Sigmoid colon (tissue), 7 donors: Measurements from ENCODE around the gene KRTAP9-1. TPM values are rescaled to one million over a fixed set of nuclear protein-coding genes. Genes with fewer than 3 reads are reported as not detected.
"Not testable (repeated sequence)": the region's sequence is repeated elsewhere in the genome, so short reads cannot be mapped to it uniquely, and the experiment has no call there.

Experiments
- DNase-seq: peaks from one replicate; pipeline ENCODE4 v3.0.0-alpha.2; 2019
- H3K27ac ChIP-seq, 4 donors: fragments of 200-600 bp; sonication (generic); one replicate each; pipeline ENCODE4 v1.5.1; 2016 to 2019; ENCODE audit warnings: mild to moderate bottlenecking in 1 of 4
- H3K27me3 ChIP-seq, 3 donors: fragments of 200-600 bp; sonication (generic); one replicate each; pipeline ENCODE4 v1.5.1; 2019; ENCODE audit warnings: mild to moderate bottlenecking in 1 of 3
- H3K36me3 ChIP-seq, 4 donors: fragments of 200-600 bp; sonication (generic); one replicate each; pipeline ENCODE4 v1.5.1; 2016 to 2019
- H3K4me1 ChIP-seq, 4 donors: fragments of 200-600 bp; sonication (generic); one replicate each; pipeline ENCODE4 v1.5.1; 2017 to 2019
- H3K4me3 ChIP-seq, 4 donors: fragments of 200-600 bp; sonication (generic); one replicate each; pipeline ENCODE4 v1.5.1; 2017 to 2019; ENCODE audit warnings: mild to moderate bottlenecking in 2 of 4, moderate library complexity in 1 of 4
- H3K9me3 ChIP-seq, 4 donors: fragments of 200-600 bp in 3 of 4; sonication (generic) in 3 of 4; one replicate each; pipeline versions ENCODE4 v1.5.1 to v1.6.1; 2013 to 2019
- CTCF ChIP-seq, 4 experiments: fragments of 450-650 bp in 3 of 4; fragments of 200-600 bp in 1 of 4; IDR thresholded peaks; one replicate each; pipeline ENCODE4 v1.5.1; 2016 to 2019; ENCODE audit warnings: antibody characterized with exemption in 4 of 4, mild to moderate bottlenecking in 3 of 4, moderate library complexity in 2 of 4
- EP300 ChIP-seq, 4 donors: sonication (generic); formaldehyde crosslinking; IDR thresholded peaks; one replicate each; pipeline ENCODE4 v1.6.1; 2017; ENCODE audit warnings: antibody characterized with exemption in 4 of 4
- POLR2A ChIP-seq, 2 donors: fragments of 450-650 bp; IDR thresholded peaks; one replicate each; pipeline ENCODE4 v1.6.1; 2016; ENCODE audit warnings: antibody characterized with exemption in 2 of 2, mild to moderate bottlenecking in 2 of 2, moderate library complexity in 2 of 2
- POLR2AphosphoS5 ChIP-seq, 4 donors: sonication (generic); formaldehyde crosslinking; IDR thresholded peaks; one replicate each; pipeline ENCODE4 v1.6.1; 2017; ENCODE audit warnings: antibody characterized with exemption in 4 of 4
- WGBS, 2 donors: extraction: QIAGEN DNeasy Blood & Tissue Kit; methylation state at CpG; one replicate each; pipeline ENCODE4 v1.1.7; 2013; 5-methylcytosine and 5-hydroxymethylcytosine counted together
- intact Hi-C: fragments of 100-400 bp; cut with DNase I; formaldehyde crosslinking; loops from one replicate; pipeline ENCODE4 v1.15.1; 2023
- polyA plus RNA-seq, 3 donors: library from polyadenylated mRNA; stranded (reverse); fragments of 200-250 nt; gene quantifications; one replicate each; pipeline ENCODE4 v1.2.3, GENCODE V29; 2013
- total RNA-seq, 4 donors: library from RNA; depleted of rRNA; stranded (reverse); fragments of >200 nt; gene quantifications; one replicate each; pipeline ENCODE4 v1.1.0, GENCODE V29; 2016
- donor health status: healthy with polysubstance abuse.
- donor health status: Bipolar disorder and iron deficiency.
- donor health status: healthy.

Gene KRTAP9-1
- total and polyA plus RNA-seq, 7 donors: not detected

DNA sequence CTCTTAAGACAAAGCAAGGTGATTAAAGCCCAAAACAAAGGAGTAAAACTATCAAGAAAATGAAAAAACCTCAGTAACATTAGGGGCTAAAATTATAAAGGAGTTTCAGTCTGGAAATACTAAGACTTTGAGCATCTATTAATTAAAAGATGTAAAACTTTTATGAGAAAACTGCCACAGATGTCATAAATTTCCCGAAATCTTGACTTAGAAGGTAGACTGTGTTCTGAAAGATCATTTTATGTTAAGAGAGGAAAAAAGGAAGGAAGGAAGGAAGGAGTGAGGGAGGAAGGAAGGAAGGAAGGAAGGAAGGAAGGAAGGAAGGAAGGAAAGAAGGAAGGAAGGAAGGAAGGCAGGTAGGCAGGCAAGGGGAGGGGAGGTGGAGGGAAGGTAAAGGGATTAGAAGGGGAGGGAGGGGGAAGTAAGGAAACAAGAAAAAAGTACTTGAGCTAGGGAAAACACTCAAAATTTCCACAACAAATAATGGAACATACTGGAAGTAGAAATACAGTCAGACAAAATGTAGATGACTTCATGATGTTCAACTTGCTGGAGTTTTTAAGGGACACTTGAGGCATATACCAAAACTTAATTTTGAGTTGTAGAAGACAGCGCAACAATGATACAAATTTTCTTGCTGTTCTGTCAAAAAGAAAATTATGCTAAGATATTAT, 42.0 kb upstream of the KRTAP9-1 start:
- Histone ChIP-seq H3K36me3 (no peaks in the 10 kb centered on the region), H3K27ac (no peak overlapping the region), H3K4me3 (no peak overlapping the region), H3K4me1 (no peaks in the 10 kb centered on the region), H3K9me3 (peaks cover 0 to 8% (median 3%) of the 10 kb centered on the region in 4 donors), H3K27me3 (no peaks in the 10 kb centered on the region)
- TF ChIP-seq POLR2AphosphoS5 (IDR thresholded peaks at IDR 0.05) (no peak), EP300 (IDR thresholded peaks at IDR 0.05) (no peak), POLR2A (IDR thresholded peaks at IDR 0.05) (no peak), CTCF (IDR thresholded peaks at IDR 0.05) (no peak)
- intact Hi-C loops: no loop called here
- WGBS, 2 donors: 90 to 95% methylated on average over 2 of the region's 2 CpGs
- no peak for DNase-seq

DNA sequence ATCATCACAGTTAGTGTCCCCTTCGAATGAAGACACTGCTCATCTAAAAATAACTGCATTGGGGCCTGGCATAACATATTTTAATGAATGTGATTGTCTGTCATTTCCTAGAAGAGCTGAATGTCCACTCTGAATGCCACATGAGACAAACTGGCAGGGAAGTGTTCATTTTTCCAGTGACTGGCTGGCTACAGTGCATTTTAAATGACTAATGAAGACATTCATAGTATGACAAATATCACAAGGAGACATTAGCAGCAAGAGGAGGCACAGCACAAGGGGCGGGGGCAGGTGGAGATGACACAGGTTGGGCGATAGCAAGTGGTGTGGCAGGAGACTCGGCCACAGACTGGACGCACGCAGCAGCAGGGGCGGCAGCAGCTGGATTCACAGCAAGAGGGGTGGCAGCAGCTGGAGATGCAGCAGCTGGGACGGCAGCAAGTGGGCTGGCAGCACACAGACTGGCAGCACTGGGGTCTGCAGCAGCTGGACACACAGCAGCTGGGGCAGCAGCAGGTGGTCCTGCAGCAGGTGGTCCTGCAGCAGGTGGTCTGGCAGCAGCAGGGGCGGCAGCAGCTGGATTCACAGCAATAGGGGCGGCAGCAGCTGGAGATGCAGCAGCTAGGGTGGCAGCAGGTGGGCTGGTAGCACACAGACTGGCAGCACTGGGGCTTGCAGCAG, 40.6 kb upstream of the KRTAP9-1 start:
- H3K4me1 ChIP-seq, H3K4me3 ChIP-seq, H3K27ac ChIP-seq, DNase-seq, H3K9me3 ChIP-seq, H3K36me3 ChIP-seq, H3K27me3 ChIP-seq, intact Hi-C loops: not testable (repeated sequence)
- WGBS, 2 donors: 86 to 90% methylated on average over 10 of the region's 10 CpGs

- Histone ChIP-seq H3K36me3 (no peaks in the 10 kb centered on the region), H3K27ac (no peak within 1 kb of the TSS), H3K4me3 (no peak within 1 kb of the TSS), H3K4me1 (no peaks in the 10 kb centered on the region), H3K9me3 (no peaks in the 10 kb centered on the region), H3K27me3 (no peaks in the 10 kb centered on the region)
- no peak for DNase-seq
- intact Hi-C loops: no loop called here
- TF ChIP-seq POLR2AphosphoS5 (IDR thresholded peaks at IDR 0.05) (no peak), POLR2A (IDR thresholded peaks at IDR 0.05) (no peak), EP300 (IDR thresholded peaks at IDR 0.05) (no peak), CTCF (IDR thresholded peaks at IDR 0.05) (no peak)
- 61 to 65% methylated on average over 2 of the region's 2 CpGs for WGBS, 2 donors
Observed at GRCh38 chr17:41149652-41149985, 40.1 kb upstream of the KRTAP9-1 start, which contains the start of gene KRTAP4-5. KRTAP4-5 (minus strand) TSS chr17:41149825; CDS start chr17:41149767, 58 bp downstream.

GRCh38 chr17:41150026-41150425, 39.7 kb upstream of the KRTAP9-1 start:
- TF ChIP-seq CTCF (IDR thresholded peaks at IDR 0.05) (no peak), POLR2AphosphoS5 (IDR thresholded peaks at IDR 0.05) (no peak), POLR2A (IDR thresholded peaks at IDR 0.05) (no peak), EP300 (IDR thresholded peaks at IDR 0.05) (no peak)
- 84 to 92% methylated on average over 4 of the region's 4 CpGs for WGBS, 2 donors

DNA sequence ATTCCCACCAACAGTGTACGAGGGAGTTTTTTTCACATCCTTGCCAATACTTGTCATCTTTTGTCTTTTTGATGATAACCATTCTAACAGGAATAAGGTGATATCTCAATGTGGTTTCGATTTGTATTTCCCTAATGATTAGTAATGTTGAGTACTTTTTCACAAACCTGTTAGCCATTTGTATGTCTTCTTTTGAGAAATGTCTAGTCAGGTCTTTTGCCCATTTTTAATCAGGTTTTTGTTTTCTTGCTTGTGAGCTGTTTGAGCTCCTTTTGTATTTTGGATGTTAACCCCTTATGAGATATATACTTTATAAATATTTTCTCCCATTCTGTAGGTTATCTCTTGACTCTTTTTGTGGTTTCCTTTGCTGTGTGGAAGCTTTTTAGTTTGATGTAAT, 38.2 kb upstream of the KRTAP9-1 start:
- Histone ChIP-seq H3K4me1 (no peaks in the 10 kb centered on the region), H3K4me3 (no peak overlapping the region), H3K27ac (no peak overlapping the region), H3K9me3 (no peaks in the 10 kb centered on the region), H3K36me3 (no peaks in the 10 kb centered on the region), H3K27me3 (no peaks in the 10 kb centered on the region)
- WGBS, 2 donors: 84 to 90% methylated on average over 2 of the region's 2 CpGs
- intact Hi-C loops: no loop called here
- TF ChIP-seq EP300 (IDR thresholded peaks at IDR 0.05) (no peak), POLR2AphosphoS5 (IDR thresholded peaks at IDR 0.05) (no peak), CTCF (IDR thresholded peaks at IDR 0.05) (no peak), POLR2A (IDR thresholded peaks at IDR 0.05) (no peak)
- no peak for DNase-seq

More at GRCh38 chr17:41150026-41150425, 39.7 kb upstream of the KRTAP9-1 start:
- H3K4me1 ChIP-seq: no peaks in the 10 kb centered on the region
- H3K27ac ChIP-seq: no peak overlapping the region
- H3K27me3 ChIP-seq: no peaks in the 10 kb centered on the region
- H3K9me3 ChIP-seq: no peaks in the 10 kb centered on the region
- DNase-seq: no peak
- intact Hi-C loops: no loop called here
- H3K4me3 ChIP-seq: no peak overlapping the region
- H3K36me3 ChIP-seq: no peaks in the 10 kb centered on the region
